Psoas muscle (tissue), 8 donors: ENCODE data around the gene MDM1. TPM values are rescaled to one million over a fixed set of nuclear protein-coding genes. Genes with fewer than 3 reads are reported as not detected.

Experiments
- ATAC-seq, 4 donors: fragments of 200-7000 bp; cut with Tn5 transposase; one replicate each; pipeline ENCODE4 v1.9.1; 2020; ENCODE audit warnings: moderate library complexity in 3 of 4, mild to moderate bottlenecking in 2 of 4
- DNase-seq, 2 donors: peaks; one replicate each; pipeline ENCODE4 v3.0.0-alpha.2; 2020
- H3K27ac ChIP-seq: fragments of 200-600 bp; one replicate; pipeline ENCODE4 v1.8.0; 2022
- H3K27me3 ChIP-seq, 3 donors: fragments of 200-600 bp in 1 of 3; one replicate each; pipeline versions ENCODE4 v1.6.1 to v1.8.0; 2013 to 2022; ENCODE audit warnings: low read length in 2 of 3, mild to moderate bottlenecking in 2 of 3, moderate library complexity in 1 of 3; ENCODE audit not compliant: insufficient read depth in 3 of 3
- H3K36me3 ChIP-seq, 2 donors: fragments of 200-600 bp in 1 of 2; one replicate each; pipeline versions ENCODE4 v1.6.1 to v1.8.0; 2013 to 2022; ENCODE audit warnings: low read depth in 1 of 2, mild to moderate bottlenecking in 1 of 2, moderate library complexity in 1 of 2; ENCODE audit not compliant: insufficient read depth in 1 of 2
- H3K4me1 ChIP-seq: fragments of 200-600 bp; one replicate; pipeline ENCODE4 v1.8.0; 2022
- H3K4me3 ChIP-seq: fragments of 200-600 bp; one replicate; pipeline ENCODE4 v1.8.0; 2022; ENCODE audit warnings: mild to moderate bottlenecking
- H3K9me3 ChIP-seq: fragments of 200-600 bp; one replicate; pipeline ENCODE4 v1.8.0; 2022
- CTCF ChIP-seq: fragments of 200-600 bp; IDR thresholded peaks from one replicate; pipeline ENCODE4 v1.8.0; 2022; ENCODE audit warnings: antibody characterized with exemption
- WGBS, 3 donors: extraction: QIAGEN DNeasy Blood & Tissue Kit; methylation state at CpG; one replicate each; pipeline versions ENCODE4 v1.1.6 to v1.1.7; 2013; 5-methylcytosine and 5-hydroxymethylcytosine counted together
- intact Hi-C, 2 donors: fragments of 100-400 bp; cut with DNase I; formaldehyde crosslinking; loops; one replicate each; pipeline versions ENCODE4 v1.11.0 to v1.14.2; 2022
- polyA plus RNA-seq, 3 donors: library from polyadenylated mRNA; stranded (reverse); fragments of 200-250 nt; gene quantifications; one replicate each; pipeline ENCODE4 v1.2.3, GENCODE V29; 2013
- total RNA-seq, 4 donors: library from RNA; stranded (reverse); fragmentation: NEBNext Ultra II Directional in 2 of 4; extraction: Animal tissue kit (Norgen Biotek cat#: 25700) in 2 of 4; gene quantifications; one replicate each; pipeline versions ENCODE4 v1.2.1 to v1.2.4, GENCODE V29; 2021 to 2023
- donor health status: healthy with polysubstance abuse.
- donor health status: DM: no; HTN: no; CAD: no; lungs with moderate emphysema.
- donor health status: Bipolar disorder and iron deficiency.
- donor health status: healthy.
- donor health status: DM: yes; HTN: yes; CAD: no.
- donor health status: DM: no; HTN: no; CAD: no.
- donor health status: DM: no; HTN: no; CAD: no.
- donor health status: DM: yes; HTN: yes; CAD: no.

Gene MDM1
- total and polyA plus RNA-seq, 7 donors, result 1.7 to 9.8 (median 3.5) TPM

GRCh38 chr12:68358532-68359485 is 26.6 kb upstream of the MDM1 start:
- peak; percentile 68 for TF ChIP-seq CTCF
- intact Hi-C loops, result loop anchor here (5.0 kb wide), 3 partner anchors 253 to 328 kb away; partner anchors contain the start of genes NUP107 (in 2 of the 2) and RAP1B (in 1 of the 2)
- peak in 1 of 2 donors; percentile 21 for DNase-seq
- no peaks in the 10 kb centered on the region for H3K27me3 ChIP-seq
- H3K9me3 ChIP-seq, result no peaks in the 10 kb centered on the region
- H3K4me1 ChIP-seq, result peaks cover 13% of the 10 kb centered on the region
- peak overlapping the region; percentile 5 for H3K27ac ChIP-seq
- peak; percentile 75 to 97 (median 86) for ATAC-seq
- H3K4me3 ChIP-seq, result no peak overlapping the region
- 30 to 41% (median 32%) methylated on average over 10 of the region's 10 CpGs for WGBS, 3 donors
- H3K36me3 ChIP-seq, result no peaks in the 10 kb centered on the region

- 77 to 92% (median 79%) methylated on average over 1 of the region's 1 CpG for WGBS, 3 donors
- Histone ChIP-seq H3K4me1 (peaks cover 13% of the 10 kb centered on the region), H3K27me3 (peaks cover 0 to 4% (median 0%) of the 10 kb centered on the region in 3 donors), H3K36me3 (no peaks in the 10 kb centered on the region), H3K27ac (no peak overlapping the region), H3K4me3 (no peak overlapping the region), H3K9me3 (no peaks in the 10 kb centered on the region)
- intact Hi-C loops, result loop anchor here (5.0 kb wide), 3 partner anchors 255 to 330 kb away; partner anchors contain the start of genes NUP107 (in 2 of the 2) and RAP1B (in 1 of the 2)
- ATAC-seq (no peak), DNase-seq (no peak)
- no peak for TF ChIP-seq CTCF
Measured at GRCh38 chr12:68356986-68357385, 24.8 kb upstream of the MDM1 start.

GRCh38 chr12:68356060-68356695 is 24.0 kb upstream of the MDM1 start:
- TF ChIP-seq CTCF, result no peak
- peaks cover 0 to 4% (median 0%) of the 10 kb centered on the region in 3 donors for H3K27me3 ChIP-seq
- DNase-seq, result no peak
- peaks cover 13% of the 10 kb centered on the region for H3K4me1 ChIP-seq
- H3K9me3 ChIP-seq, result no peaks in the 10 kb centered on the region
- intact Hi-C loops, result loop anchor here (5.0 kb wide), 3 partner anchors 256 to 331 kb away; partner anchors contain the start of genes NUP107 (in 2 of the 2) and RAP1B (in 1 of the 2)
- ATAC-seq, result no peak
- no peaks in the 10 kb centered on the region for H3K36me3 ChIP-seq
- H3K4me3 ChIP-seq, result no peak overlapping the region
- no peak overlapping the region for H3K27ac ChIP-seq

GRCh38 chr12:68354977-68355541 is 22.9 kb upstream of the MDM1 start:
- 72 to 79% (median 79%) methylated on average over 4 of the region's 4 CpGs for WGBS, 3 donors
- Histone ChIP-seq H3K4me3 (no peak overlapping the region), H3K27me3 (peaks cover 0 to 4% (median 0%) of the 10 kb centered on the region in 3 donors), H3K4me1 (peaks cover 13% of the 10 kb centered on the region), H3K9me3 (no peaks in the 10 kb centered on the region), H3K36me3 (no peaks in the 10 kb centered on the region), H3K27ac (no peak overlapping the region)
- intact Hi-C loops, result loop anchor here (5.0 kb wide), 3 partner anchors 257 to 332 kb away; partner anchors contain the start of genes NUP107 (in 2 of the 2) and RAP1B (in 1 of the 2)
- no peak for ATAC-seq
- DNase-seq, result no peak
- TF ChIP-seq CTCF, result no peak
